ENCODE data around the gene MSI1. TPM values are rescaled to one million over a fixed set of nuclear protein-coding genes. Genes with fewer than 3 reads are reported as not detected.

MSI1 gene
- total RNA-seq, 4 donors from 2014 or later, result 0.16 TPM; not detected in 3

GRCh38 chr12:120403869-120404268, 34.9 kb upstream of the MSI1 start:
- intact Hi-C loops (cut with DNase I; ENCODE audit: low total_unique reads), result no loop called here
- no peak for TF ChIP-seq POLR2A (IDR thresholded peaks at IDR 0.05)
- no peak for TF ChIP-seq CTCF (IDR thresholded peaks at IDR 0.05 in 4 of 5, conservative IDR thresholded peaks at IDR 0.05 in 1 of 5)
- Histone ChIP-seq H3K4me3 (no peak overlapping the region), H3K4me1 (no peaks in the 10 kb centered on the region), H3K9me3 (no peaks in the 10 kb centered on the region), H3K27me3 (no peaks in the 10 kb centered on the region), H3K27ac (no peak overlapping the region), H3K36me3 (no peaks in the 10 kb centered on the region)
- ATAC-seq (no peak), DNase-seq (no peak)
- in situ Hi-C loops (cut with MboI; ENCODE audit: low sequenced_read_pairs in 4 of 4), result no loop called here

- Histone ChIP-seq H3K4me3 (no peak overlapping the region), H3K9me3 (no peaks in the 10 kb centered on the region), H3K36me3 (no peaks in the 10 kb centered on the region), H3K27me3 (peaks cover 5 to 16% (median 6%) of the 10 kb centered on the region in 3 donors), H3K4me1 (no peaks in the 10 kb centered on the region), H3K27ac (no peak overlapping the region)
- intact Hi-C loops (cut with DNase I; ENCODE audit: low total_unique reads) (no loop called here), in situ Hi-C loops (cut with MboI; ENCODE audit: low sequenced_read_pairs in 4 of 4) (no loop called here)
- ATAC-seq, result no peak
- TF ChIP-seq POLR2A (IDR thresholded peaks at IDR 0.05) (no peak), CTCF (IDR thresholded peaks at IDR 0.05 in 4 of 5, conservative IDR thresholded peaks at IDR 0.05 in 1 of 5) (no peak)
- DNase-seq, result no peak
These were observed 33.3 kb upstream of the MSI1 start for GRCh38 chr12:120402217-120402616.

GRCh38 chr12:120399531-120399930, 30.6 kb upstream of the MSI1 start:
- Histone ChIP-seq H3K27ac (no peak overlapping the region), H3K9me3 (no peaks in the 10 kb centered on the region), H3K36me3 (no peaks in the 10 kb centered on the region), H3K4me1 (no peaks in the 10 kb centered on the region), H3K27me3 (peaks cover 16 to 24% (median 18%) of the 10 kb centered on the region in 3 donors), H3K4me3 (no peak overlapping the region)
- in situ Hi-C loops (cut with MboI; ENCODE audit: low sequenced_read_pairs in 4 of 4) (no loop called here), intact Hi-C loops (cut with DNase I; ENCODE audit: low total_unique reads) (no loop called here)
- DNase-seq, result no peak
- ATAC-seq, result no peak
- TF ChIP-seq POLR2A (IDR thresholded peaks at IDR 0.05) (no peak), CTCF (IDR thresholded peaks at IDR 0.05 in 4 of 5, conservative IDR thresholded peaks at IDR 0.05 in 1 of 5) (no peak)

GRCh38 chr12:120397824-120398540, 29.0 kb upstream of the MSI1 start:
- TF ChIP-seq CTCF (IDR thresholded peaks at IDR 0.05 in 4 of 5, conservative IDR thresholded peaks at IDR 0.05 in 1 of 5) (no peak), POLR2A (IDR thresholded peaks at IDR 0.05) (no peak)
- Histone ChIP-seq H3K4me3 (no peak overlapping the region), H3K4me1 (no peaks in the 10 kb centered on the region), H3K9me3 (no peaks in the 10 kb centered on the region), H3K27ac (no peak overlapping the region), H3K27me3 (peaks cover 20 to 30% (median 22%) of the 10 kb centered on the region in 3 donors), H3K36me3 (no peaks in the 10 kb centered on the region)
- intact Hi-C loops (cut with DNase I; ENCODE audit: low total_unique reads) (no loop called here), in situ Hi-C loops (cut with MboI; ENCODE audit: low sequenced_read_pairs in 4 of 4) (no loop called here)
- ATAC-seq (no peak), DNase-seq (no peak)

Data from gastrocnemius medialis (tissue), 4 donors.